GM12873 (cell line): ENCODE measurements around the gene PDE3B.

Experiments used
- CTCF ChIP-seq: IDR thresholded peaks from 2 replicates; pipeline ENCODE4 v1.5.1; 2012; ENCODE audit warnings: low read depth, mild to moderate bottlenecking, moderate library complexity, low read length, control low read depth; ENCODE audit not compliant: insufficient read depth; ENCODE audit errors: missing control alignments

Gene PDE3B

GRCh38 chr11:14643697-14644225 is at the start of gene PDE3B:
Gene PDE3B, plus strand, starts transcription at chr11:14643804. Its CDS starts 272 bp downstream, at chr11:14644076.
- TF ChIP-seq CTCF, result no peak

GRCh38 chr11:14607713-14608112 is 35.9 kb upstream of the PDE3B start:
- TF ChIP-seq CTCF, result no peak

GRCh38 chr11:14609902-14610301 is 33.7 kb upstream of the PDE3B start:
- no peak for TF ChIP-seq CTCF

GRCh38 chr11:14611939-14612338 is 31.7 kb upstream of the PDE3B start:
- no peak for TF ChIP-seq CTCF

GRCh38 chr11:14612694-14613093 is 30.9 kb upstream of the PDE3B start:
- no peak for TF ChIP-seq CTCF

- TF ChIP-seq CTCF, result no peak
Observed at GRCh38 chr11:14614091-14614622, 29.4 kb upstream of the PDE3B start.

- TF ChIP-seq CTCF, result no peak
Observed at GRCh38 chr11:14617241-14618027, 26.2 kb upstream of the PDE3B start.
